GM12874 (cell line): ENCODE data around the gene RPS6KL1.

Experiments used
- TF ChIP-seq, protein P1 (sequence below): IDR thresholded peaks from 2 replicates; pipeline ENCODE4 v1.5.1; 2011; ENCODE audit warnings: low read depth, mild to moderate bottlenecking, control low read depth, low read length, moderate library complexity; ENCODE audit not compliant: insufficient read depth

Gene RPS6KL1

DNA sequence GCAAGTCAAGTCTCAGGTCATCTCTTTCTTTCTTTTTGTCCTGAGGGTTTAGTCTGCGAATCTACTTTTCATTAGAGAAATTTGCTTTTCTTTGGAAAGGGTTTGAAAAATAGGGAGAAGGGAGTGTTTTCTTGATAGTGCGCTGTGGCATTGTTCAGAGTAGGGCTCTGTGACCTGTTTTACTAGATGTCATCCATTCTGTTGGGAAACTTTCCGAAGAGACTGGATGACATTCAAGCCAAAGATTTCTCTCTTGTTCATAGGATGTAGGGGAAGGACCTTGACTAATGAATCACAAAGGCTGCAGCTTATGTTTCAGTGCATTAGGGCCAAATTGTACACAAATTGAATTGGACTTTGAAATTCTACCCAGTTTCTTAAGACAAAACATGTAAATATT, 26.7 kb downstream of the RPS6KL1 start:
- TF ChIP-seq, protein P1, sequence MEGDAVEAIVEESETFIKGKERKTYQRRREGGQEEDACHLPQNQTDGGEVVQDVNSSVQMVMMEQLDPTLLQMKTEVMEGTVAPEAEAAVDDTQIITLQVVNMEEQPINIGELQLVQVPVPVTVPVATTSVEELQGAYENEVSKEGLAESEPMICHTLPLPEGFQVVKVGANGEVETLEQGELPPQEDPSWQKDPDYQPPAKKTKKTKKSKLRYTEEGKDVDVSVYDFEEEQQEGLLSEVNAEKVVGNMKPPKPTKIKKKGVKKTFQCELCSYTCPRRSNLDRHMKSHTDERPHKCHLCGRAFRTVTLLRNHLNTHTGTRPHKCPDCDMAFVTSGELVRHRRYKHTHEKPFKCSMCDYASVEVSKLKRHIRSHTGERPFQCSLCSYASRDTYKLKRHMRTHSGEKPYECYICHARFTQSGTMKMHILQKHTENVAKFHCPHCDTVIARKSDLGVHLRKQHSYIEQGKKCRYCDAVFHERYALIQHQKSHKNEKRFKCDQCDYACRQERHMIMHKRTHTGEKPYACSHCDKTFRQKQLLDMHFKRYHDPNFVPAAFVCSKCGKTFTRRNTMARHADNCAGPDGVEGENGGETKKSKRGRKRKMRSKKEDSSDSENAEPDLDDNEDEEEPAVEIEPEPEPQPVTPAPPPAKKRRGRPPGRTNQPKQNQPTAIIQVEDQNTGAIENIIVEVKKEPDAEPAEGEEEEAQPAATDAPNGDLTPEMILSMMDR: no peak

GRCh38 chr14:74893614-74894091, 29.4 kb downstream of the RPS6KL1 start:
- TF ChIP-seq, protein P1: no peak

- TF ChIP-seq, protein P1: no peak
Measured at GRCh38 chr14:74892745-74893144, 30.3 kb downstream of the RPS6KL1 start.

DNA sequence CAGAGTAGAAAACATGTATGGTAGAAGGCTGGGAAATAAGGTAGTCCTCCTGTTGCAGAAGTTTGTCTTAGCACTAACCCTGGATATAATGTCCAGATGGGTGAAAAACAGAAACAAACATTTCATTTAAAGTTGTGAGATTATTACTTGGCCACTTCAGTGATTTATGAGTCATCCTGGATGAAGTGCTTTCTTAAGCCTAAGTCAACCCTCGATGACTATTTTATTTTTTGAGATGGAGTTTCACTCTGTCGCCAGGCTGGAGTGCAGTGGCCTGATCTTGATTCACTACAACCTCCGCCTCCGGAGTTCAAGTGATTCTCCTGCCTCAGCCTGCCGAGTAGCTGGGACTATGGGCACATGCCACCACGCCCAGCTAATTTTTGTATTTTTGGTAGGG, 31.2 kb downstream of the RPS6KL1 start:
- TF ChIP-seq, protein P1: no peak

GRCh38 chr14:74890262-74890661, 32.8 kb downstream of the RPS6KL1 start:
- TF ChIP-seq, protein P1: no peak

GRCh38 chr14:74888164-74889158, 34.6 kb downstream of the RPS6KL1 start:
- TF ChIP-seq, protein P1: no peak

DNA sequence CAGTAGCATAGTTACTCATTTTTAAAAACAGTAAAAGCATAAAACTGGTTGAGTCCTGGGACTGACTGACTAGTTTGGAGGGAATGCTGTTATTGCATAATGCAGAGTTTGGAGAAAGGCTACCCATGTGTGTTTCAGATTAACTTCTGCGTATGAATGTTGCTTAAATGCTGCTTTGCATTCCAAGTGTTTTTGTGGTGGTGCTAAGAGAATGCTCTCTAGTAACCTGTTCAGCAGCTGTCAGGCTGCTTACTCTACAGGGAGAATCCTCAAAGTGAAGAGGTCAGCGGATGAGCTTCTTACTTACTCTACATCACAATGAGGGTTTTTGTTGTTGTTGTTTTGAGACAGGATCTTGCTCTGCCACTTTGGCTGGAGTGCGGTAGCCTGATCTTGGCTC, 37.1 kb downstream of the RPS6KL1 start:
- TF ChIP-seq, protein P1: no peak
